Measurements from ENCODE around the gene ENGASE.

ENGASE gene

GRCh38 chr17:79087428-79088143 is 13.0 kb downstream of the ENGASE start:
- no peak overlapping the region for H3K27ac ChIP-seq
- H3K4me1 ChIP-seq = peaks cover 6% of the 10 kb centered on the region
- H3K9me3 ChIP-seq (ENCODE audit: control insufficient read depth, low read length) = no peaks in the 10 kb centered on the region
- no peak overlapping the region for H3K4me2 ChIP-seq (ENCODE audit: low read length)
- H3K27me3 ChIP-seq (ENCODE audit: control insufficient read depth, insufficient read depth, low read length) = no peaks in the 10 kb centered on the region
- no peak overlapping the region for H3K9ac ChIP-seq
- H3K79me2 ChIP-seq = peaks cover 2% of the 10 kb centered on the region
- H2AFZ ChIP-seq = no peak overlapping the region
- H3K36me3 ChIP-seq (ENCODE audit: control insufficient read depth, insufficient read depth, low read length) = no peaks in the 10 kb centered on the region
- TF ChIP-seq CTCF (IDR thresholded peaks at IDR 0.05) = peak; percentile 97
- no peak overlapping the region for H3K4me3 ChIP-seq (ENCODE audit: low read depth, low read length)

- TF ChIP-seq CTCF (IDR thresholded peaks at IDR 0.05) = no peak
- Histone ChIP-seq H3K9me3 (ENCODE audit: control insufficient read depth, low read length) (no peaks in the 10 kb centered on the region), H3K27ac (no peak overlapping the region), H3K4me2 (ENCODE audit: low read length) (no peak overlapping the region), H2AFZ (no peak overlapping the region), H3K36me3 (ENCODE audit: control insufficient read depth, insufficient read depth, low read length) (no peaks in the 10 kb centered on the region), H3K4me3 (ENCODE audit: low read depth, low read length) (no peak overlapping the region), H3K79me2 (no peaks in the 10 kb centered on the region), H3K4me1 (peaks cover 6% of the 10 kb centered on the region), H3K9ac (no peak overlapping the region), H3K27me3 (ENCODE audit: control insufficient read depth, insufficient read depth, low read length) (no peaks in the 10 kb centered on the region)
Observed at GRCh38 chr17:79088247-79088996, 13.8 kb downstream of the ENGASE start.

GRCh38 chr17:79088997-79089328 is 14.3 kb downstream of the ENGASE start:
- Histone ChIP-seq H3K36me3 (ENCODE audit: control insufficient read depth, insufficient read depth, low read length) (no peaks in the 10 kb centered on the region), H3K9me3 (ENCODE audit: control insufficient read depth, low read length) (no peaks in the 10 kb centered on the region), H3K4me3 (ENCODE audit: low read depth, low read length) (no peak overlapping the region), H3K9ac (no peak overlapping the region), H3K4me2 (ENCODE audit: low read length) (no peak overlapping the region), H3K27me3 (ENCODE audit: control insufficient read depth, insufficient read depth, low read length) (no peaks in the 10 kb centered on the region), H3K27ac (no peak overlapping the region), H2AFZ (no peak overlapping the region), H3K4me1 (peaks cover 6% of the 10 kb centered on the region), H3K79me2 (no peaks in the 10 kb centered on the region)
- no peak for TF ChIP-seq CTCF (IDR thresholded peaks at IDR 0.05)

GRCh38 chr17:79089720-79090442 is 15.3 kb downstream of the ENGASE start:
- H3K9me3 ChIP-seq (ENCODE audit: control insufficient read depth, low read length) = no peaks in the 10 kb centered on the region
- H3K36me3 ChIP-seq (ENCODE audit: control insufficient read depth, insufficient read depth, low read length) = no peaks in the 10 kb centered on the region
- H3K79me2 ChIP-seq = no peaks in the 10 kb centered on the region
- no peak for TF ChIP-seq CTCF (IDR thresholded peaks at IDR 0.05)
- H3K4me1 ChIP-seq = peaks cover 6% of the 10 kb centered on the region
- H3K27ac ChIP-seq = no peak overlapping the region
- H2AFZ ChIP-seq = no peak overlapping the region
- H3K4me3 ChIP-seq (ENCODE audit: low read depth, low read length) = no peak overlapping the region
- H3K27me3 ChIP-seq (ENCODE audit: control insufficient read depth, insufficient read depth, low read length) = no peaks in the 10 kb centered on the region
- H3K4me2 ChIP-seq (ENCODE audit: low read length) = no peak overlapping the region
- no peak overlapping the region for H3K9ac ChIP-seq
